OCI-LY7 (cell line): ENCODE measurements around the gene WNT10A.

ENCODE experiments used
- EZH2phosphoT487 ChIP-seq: fragments of 200-600 bp; sonication (generic); IDR thresholded peaks from 2 replicates; pipeline ENCODE4 v1.6.1; 2018; ENCODE audit warnings: low read depth, borderline replicate concordance, mild to moderate bottlenecking, mixed run types, antibody characterized with exemption, low read length, moderate library complexity, mixed read lengths
- TF ChIP-seq, protein P1 (sequence below): fragments of 200-600 bp; sonication (generic); conservative IDR thresholded peaks from 2 replicates; pipeline ENCODE4 v1.5.1; 2014; ENCODE audit warnings: mild to moderate bottlenecking, antibody characterized with exemption, low read length, moderate library complexity, mixed read lengths

DNA sequence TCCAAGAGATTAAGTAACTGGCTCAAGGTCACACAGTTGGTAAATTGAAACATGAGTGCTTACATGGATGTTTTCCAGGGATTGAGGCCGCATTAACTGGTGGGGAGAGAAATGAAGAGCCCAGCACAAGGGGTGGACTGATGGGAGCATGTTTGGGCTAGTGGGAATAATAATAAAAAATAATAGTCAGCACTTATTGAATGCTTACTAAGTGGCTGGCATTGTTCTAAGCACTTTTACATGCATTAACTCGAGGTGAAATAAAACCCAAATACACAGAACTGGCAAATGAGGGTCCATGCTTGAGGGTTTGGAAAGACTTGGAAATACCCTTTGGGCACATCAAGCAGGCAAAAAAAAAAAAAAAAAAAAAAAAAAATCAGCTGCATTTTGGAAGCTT, 44.8 kb downstream of the WNT10A start:
- TF ChIP-seq EZH2phosphoT487, result no peak
- TF ChIP-seq, protein P1, sequence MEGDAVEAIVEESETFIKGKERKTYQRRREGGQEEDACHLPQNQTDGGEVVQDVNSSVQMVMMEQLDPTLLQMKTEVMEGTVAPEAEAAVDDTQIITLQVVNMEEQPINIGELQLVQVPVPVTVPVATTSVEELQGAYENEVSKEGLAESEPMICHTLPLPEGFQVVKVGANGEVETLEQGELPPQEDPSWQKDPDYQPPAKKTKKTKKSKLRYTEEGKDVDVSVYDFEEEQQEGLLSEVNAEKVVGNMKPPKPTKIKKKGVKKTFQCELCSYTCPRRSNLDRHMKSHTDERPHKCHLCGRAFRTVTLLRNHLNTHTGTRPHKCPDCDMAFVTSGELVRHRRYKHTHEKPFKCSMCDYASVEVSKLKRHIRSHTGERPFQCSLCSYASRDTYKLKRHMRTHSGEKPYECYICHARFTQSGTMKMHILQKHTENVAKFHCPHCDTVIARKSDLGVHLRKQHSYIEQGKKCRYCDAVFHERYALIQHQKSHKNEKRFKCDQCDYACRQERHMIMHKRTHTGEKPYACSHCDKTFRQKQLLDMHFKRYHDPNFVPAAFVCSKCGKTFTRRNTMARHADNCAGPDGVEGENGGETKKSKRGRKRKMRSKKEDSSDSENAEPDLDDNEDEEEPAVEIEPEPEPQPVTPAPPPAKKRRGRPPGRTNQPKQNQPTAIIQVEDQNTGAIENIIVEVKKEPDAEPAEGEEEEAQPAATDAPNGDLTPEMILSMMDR, result no peak
